Measurements from ENCODE around the gene WDFY3. TPM values are rescaled to one million over a fixed set of nuclear protein-coding genes. Genes with fewer than 3 reads are reported as not detected.

The WDFY3 gene
- total and polyA plus RNA-seq, 8 donors, result 3.2 to 163 (median 28.4) TPM

- Histone ChIP-seq H3K27ac (no peak overlapping the region), H3K9me3 (no peaks in the 10 kb centered on the region), H3K4me3 (no peak overlapping the region), H3K27me3 (no peaks in the 10 kb centered on the region), H3K36me3 (peaks cover 10 to 91% (median 86%) of the 10 kb centered on the region in 4 donors), H3K4me1 (peaks cover 0 to 13% (median 6%) of the 10 kb centered on the region in 4 donors)
- peak in 1 of 2 donors; percentile 70 for DNase-seq
- 4 to 11% (median 8%) methylated on average over 1 of the region's 1 CpG for WGBS, 5 donors
- intact Hi-C loops (cut with DNase I; ENCODE audit: low total_unique reads), result no loop called here
- TF ChIP-seq CTCF (IDR thresholded peaks at IDR 0.05), result peak in 5 of 7 experiments; percentile 31 to 59 (median 53)
- no peak for TF ChIP-seq POLR2A (IDR thresholded peaks at IDR 0.05)
These were observed 216.1 kb downstream of the WDFY3 start for GRCh38 chr4:84750260-84750959.

- Histone ChIP-seq H3K27ac (no peak overlapping the region), H3K9me3 (no peaks in the 10 kb centered on the region), H3K27me3 (no peaks in the 10 kb centered on the region), H3K4me3 (no peak overlapping the region), H3K4me1 (no peaks in the 10 kb centered on the region), H3K36me3 (peaks cover 22 to 94% (median 84%) of the 10 kb centered on the region in 4 donors)
- WGBS, 5 donors, result 88 to 97% (median 90%) methylated on average over 2 of the region's 2 CpGs
- TF ChIP-seq POLR2A (IDR thresholded peaks at IDR 0.05) (no peak), EP300 (IDR thresholded peaks at IDR 0.05) (no peak), CTCF (IDR thresholded peaks at IDR 0.05) (no peak), POLR2AphosphoS5 (IDR thresholded peaks at IDR 0.05) (no peak)
- intact Hi-C loops (cut with DNase I; ENCODE audit: low total_unique reads), result no loop called here
- no peak for DNase-seq
These were observed 226.4 kb downstream of the WDFY3 start for GRCh38 chr4:84740057-84740456.

GRCh38 chr4:84738622-84739021 lies 227.9 kb downstream of the WDFY3 start:
- Histone ChIP-seq H3K27me3 (no peaks in the 10 kb centered on the region), H3K9me3 (no peaks in the 10 kb centered on the region), H3K36me3 (peaks cover 22 to 99% (median 92%) of the 10 kb centered on the region in 4 donors), H3K4me1 (no peaks in the 10 kb centered on the region), H3K27ac (no peak overlapping the region), H3K4me3 (no peak overlapping the region)
- intact Hi-C loops (cut with DNase I; ENCODE audit: low total_unique reads), result no loop called here
- no peak for TF ChIP-seq POLR2A (IDR thresholded peaks at IDR 0.05)
- TF ChIP-seq EP300 (IDR thresholded peaks at IDR 0.05), result no peak
- TF ChIP-seq CTCF (IDR thresholded peaks at IDR 0.05), result no peak
- no peak for TF ChIP-seq POLR2AphosphoS5 (IDR thresholded peaks at IDR 0.05)
- DNase-seq, result no peak

GRCh38 chr4:84737656-84738055 lies 228.8 kb downstream of the WDFY3 start:
- TF ChIP-seq EP300 (IDR thresholded peaks at IDR 0.05), result no peak
- no peak for TF ChIP-seq POLR2AphosphoS5 (IDR thresholded peaks at IDR 0.05)
- TF ChIP-seq CTCF (IDR thresholded peaks at IDR 0.05), result no peak
- TF ChIP-seq POLR2A (IDR thresholded peaks at IDR 0.05), result no peak
- Histone ChIP-seq H3K27me3 (no peaks in the 10 kb centered on the region), H3K4me1 (no peaks in the 10 kb centered on the region), H3K36me3 (peaks cover 19 to 99% (median 93%) of the 10 kb centered on the region in 4 donors), H3K27ac (no peak overlapping the region), H3K4me3 (no peak overlapping the region), H3K9me3 (no peaks in the 10 kb centered on the region)
- DNase-seq, result no peak
- intact Hi-C loops (cut with DNase I; ENCODE audit: low total_unique reads), result no loop called here
- 68 to 85% (median 80%) methylated on average over 3 of the region's 3 CpGs for WGBS, 5 donors

Measured in stomach (tissue), 9 donors.